Measurements from ENCODE around the gene MICALL2.

MICALL2 gene

DNA sequence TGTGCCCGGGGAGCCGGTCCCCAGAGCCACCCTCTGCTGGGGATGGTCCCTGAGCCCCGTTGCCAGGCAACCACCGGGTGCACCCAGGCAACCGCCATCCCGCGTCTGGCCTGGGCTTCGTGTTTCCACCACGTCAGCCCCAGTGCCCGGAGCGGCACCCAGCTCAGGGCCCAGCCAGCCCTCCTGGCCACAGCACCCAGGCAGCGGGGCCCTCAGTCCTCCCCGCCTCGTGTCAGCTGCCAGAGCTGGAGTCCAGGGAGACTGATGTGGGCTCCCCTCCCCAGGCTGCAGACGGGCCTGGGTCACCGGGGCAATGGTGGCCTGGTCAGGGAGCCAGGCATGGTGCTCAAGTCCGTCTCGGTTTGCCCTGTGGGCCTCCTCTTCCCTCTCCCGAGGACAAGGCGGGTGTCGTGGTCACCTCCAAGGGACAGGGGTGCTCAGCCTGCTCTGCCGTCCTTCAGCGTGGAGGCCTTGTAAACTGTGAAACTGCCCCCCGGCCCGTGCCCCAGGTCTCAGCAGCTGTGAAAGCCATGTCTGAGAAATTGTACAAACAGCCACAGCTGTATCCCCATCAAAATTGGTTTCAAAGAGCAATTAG is 72.5 kb downstream of the MICALL2 start:
- in situ Hi-C loops (cut with MboI; ENCODE audit: low pct_unique_long_range_greater_than_20kb, low sequenced_read_pairs) = no loop called here
- no peak for DNase-seq

DNA sequence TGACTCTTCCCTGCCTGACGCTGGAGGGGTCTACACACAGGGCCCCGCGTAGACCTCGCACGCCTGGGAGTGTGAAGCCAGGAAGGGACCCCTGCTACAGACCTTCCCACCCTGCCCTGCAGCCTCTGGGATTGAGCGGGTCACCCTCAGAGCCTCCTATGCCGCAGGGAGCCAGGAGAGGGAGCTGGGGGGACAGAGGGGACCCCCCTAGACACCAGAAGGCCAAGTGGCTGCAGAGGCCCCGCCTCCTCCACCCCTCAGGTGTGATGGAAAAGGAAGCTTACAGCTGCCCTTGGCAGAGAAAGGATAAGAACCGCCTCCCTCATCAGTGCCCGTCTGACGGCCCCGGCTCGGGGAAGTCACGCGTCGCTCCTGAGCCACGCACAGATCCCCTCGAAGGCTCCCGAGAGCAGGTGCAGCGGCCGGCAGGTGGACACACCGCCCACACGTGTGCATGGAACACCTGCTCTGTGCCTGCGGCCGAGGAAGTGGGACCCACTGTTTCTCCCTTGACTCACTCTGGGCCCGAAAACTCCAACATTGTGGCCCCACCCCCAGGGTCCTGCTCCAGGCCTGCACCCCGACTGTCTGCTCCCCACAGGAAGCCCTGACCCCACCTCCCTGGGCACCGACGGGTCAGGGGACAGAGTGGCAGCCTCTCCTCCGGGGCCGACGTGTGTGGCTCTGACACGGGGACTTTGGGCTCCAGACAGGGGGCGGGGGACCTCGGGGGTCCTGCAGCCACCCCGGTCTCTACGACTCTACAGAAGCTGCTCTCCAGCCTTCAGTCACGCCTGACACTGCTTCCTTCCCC is 73.3 kb downstream of the MICALL2 start:
- in situ Hi-C loops (cut with MboI; ENCODE audit: low pct_unique_long_range_greater_than_20kb, low sequenced_read_pairs) = no loop called here
- DNase-seq = no peak

DNA sequence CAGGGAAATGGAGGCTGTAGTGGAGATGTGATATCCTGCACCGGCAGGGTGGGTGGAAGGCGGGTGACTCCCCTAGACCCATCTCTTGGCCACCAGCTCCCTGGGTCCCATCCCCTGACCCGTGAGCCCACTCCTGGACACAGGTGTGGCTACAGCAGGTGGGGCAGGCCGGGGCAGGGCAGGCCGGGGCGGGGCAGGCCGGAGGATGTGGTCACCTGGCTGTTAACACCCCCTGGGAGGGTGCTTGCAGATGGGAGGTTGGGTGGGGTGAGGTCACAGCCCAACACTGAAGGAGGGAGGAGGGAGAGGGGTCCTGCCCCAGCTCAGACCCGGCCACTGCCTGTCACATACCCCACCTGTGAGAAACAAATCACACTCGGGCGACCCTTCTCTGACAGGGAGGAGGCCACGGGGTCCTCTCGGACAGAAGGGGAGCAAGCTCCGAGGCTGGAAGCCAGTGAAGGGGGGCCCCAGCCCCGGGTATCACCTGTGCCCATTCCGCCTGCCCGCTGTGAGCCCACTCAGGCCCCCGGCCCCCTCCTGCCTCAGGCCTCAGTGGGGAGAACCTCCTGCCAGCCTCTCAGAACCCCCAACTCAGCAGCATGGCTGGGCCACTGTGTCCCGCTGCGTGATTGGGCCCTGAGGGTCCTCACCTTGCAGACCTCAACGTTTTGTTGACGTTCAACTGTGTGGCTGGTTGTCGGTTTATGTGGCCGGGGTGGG is 74.0 kb downstream of the MICALL2 start:
- in situ Hi-C loops (cut with MboI; ENCODE audit: low pct_unique_long_range_greater_than_20kb, low sequenced_read_pairs) = no loop called here

More for the DNA sequence above, 74.0 kb downstream of the MICALL2 start:
- no peak for DNase-seq
